KOPT-K1 (cell line): Measurements from ENCODE around the gene AIP.
A peak's percentile ranks its signal among the peaks of the same experiment; 100 is the strongest.
"Not testable (repeated sequence)": the region's sequence is repeated elsewhere in the genome, so short reads cannot be mapped to it uniquely, and the experiment has no call there.

Experiments used
- H3K27ac ChIP-seq: fragments of 200-600 bp; sonication (generic); 2 replicates; pipeline ENCODE4 v1.5.1; 2016; ENCODE audit warnings: antibody characterized with exemption, mild to moderate bottlenecking, low read depth, low read length; ENCODE audit not compliant: poor library complexity, severe bottlenecking
- H3K36me3 ChIP-seq: fragments of 200-600 bp; sonication (generic); 2 replicates; pipeline ENCODE4 v1.5.1; 2017; ENCODE audit warnings: antibody characterized with exemption, mild to moderate bottlenecking, low read length, moderate library complexity; ENCODE audit not compliant: insufficient read depth
- H3K9me3 ChIP-seq: fragments of 200-600 bp; sonication (generic); 2 replicates; pipeline ENCODE4 v1.5.1; 2017; ENCODE audit warnings: antibody characterized with exemption, low read length, mild to moderate bottlenecking; ENCODE audit not compliant: insufficient read depth, poor library complexity, severe bottlenecking

AIP gene

DNA sequence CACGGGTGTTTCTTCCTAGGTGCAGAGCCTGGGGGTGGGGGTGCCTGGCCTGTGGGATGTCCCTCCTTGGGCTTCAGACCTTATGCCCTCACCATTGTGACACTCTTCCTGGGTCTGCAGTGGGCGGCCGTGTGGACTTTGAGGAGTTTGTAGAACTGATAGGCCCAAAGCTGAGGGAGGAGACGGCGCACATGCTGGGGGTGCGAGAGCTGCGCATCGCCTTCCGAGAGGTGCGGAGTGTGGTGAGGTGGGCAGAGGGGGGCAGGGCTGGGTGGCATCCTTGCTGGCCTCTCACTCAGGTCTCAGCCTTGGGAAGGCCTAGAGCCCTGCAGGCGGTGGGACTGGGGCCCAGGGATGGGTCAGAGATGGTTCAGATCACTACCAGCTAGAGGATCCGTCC lies 25.4 kb upstream of the AIP start:
- H3K27ac ChIP-seq = no peak overlapping the region
- H3K36me3 ChIP-seq = no peaks in the 10 kb centered on the region
- no peaks in the 10 kb centered on the region for H3K9me3 ChIP-seq

DNA sequence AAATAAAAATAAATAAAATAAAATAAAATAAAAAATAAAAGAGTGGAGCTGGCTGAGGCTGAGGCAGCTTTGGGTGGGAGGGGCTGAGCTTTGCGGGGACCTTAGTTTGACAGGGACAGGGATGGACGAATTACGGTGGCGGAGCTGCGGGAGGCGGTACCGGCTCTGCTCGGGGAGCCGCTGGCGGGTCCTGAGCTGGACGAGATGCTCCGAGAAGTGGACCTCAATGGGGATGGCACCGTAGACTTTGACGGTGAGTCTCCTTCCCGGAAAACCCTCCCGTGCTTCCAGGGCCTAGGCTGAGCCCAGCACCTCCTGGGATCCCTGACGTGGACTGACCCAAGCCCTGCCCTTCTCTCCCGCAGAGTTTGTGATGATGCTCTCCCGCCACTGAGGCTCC lies 24.6 kb upstream of the AIP start:
- Histone ChIP-seq H3K9me3 (no peaks in the 10 kb centered on the region), H3K27ac (no peak overlapping the region), H3K36me3 (no peaks in the 10 kb centered on the region)

DNA sequence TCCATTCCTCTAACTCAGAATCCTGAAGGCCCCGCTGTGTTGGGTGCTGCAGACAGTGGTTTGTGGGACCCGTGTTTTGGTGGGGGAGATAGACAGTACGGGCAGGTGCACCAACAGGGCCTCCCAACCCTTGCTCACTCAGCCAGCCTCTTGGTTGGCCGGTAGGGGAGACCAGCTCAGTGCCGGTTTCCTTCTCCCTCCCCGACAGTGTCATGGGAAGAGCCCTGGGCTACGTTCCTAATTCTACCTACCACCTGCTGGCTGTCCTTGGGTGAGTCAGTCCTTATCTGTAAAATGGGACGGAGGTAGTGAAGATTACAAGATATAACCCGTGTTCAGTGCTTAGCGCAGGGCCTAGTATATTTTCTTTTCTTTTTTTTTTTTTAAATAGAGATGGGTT lies 19.6 kb upstream of the AIP start:
- Histone ChIP-seq H3K36me3 (no peaks in the 10 kb centered on the region), H3K9me3 (no peaks in the 10 kb centered on the region), H3K27ac (no peak overlapping the region)

DNA sequence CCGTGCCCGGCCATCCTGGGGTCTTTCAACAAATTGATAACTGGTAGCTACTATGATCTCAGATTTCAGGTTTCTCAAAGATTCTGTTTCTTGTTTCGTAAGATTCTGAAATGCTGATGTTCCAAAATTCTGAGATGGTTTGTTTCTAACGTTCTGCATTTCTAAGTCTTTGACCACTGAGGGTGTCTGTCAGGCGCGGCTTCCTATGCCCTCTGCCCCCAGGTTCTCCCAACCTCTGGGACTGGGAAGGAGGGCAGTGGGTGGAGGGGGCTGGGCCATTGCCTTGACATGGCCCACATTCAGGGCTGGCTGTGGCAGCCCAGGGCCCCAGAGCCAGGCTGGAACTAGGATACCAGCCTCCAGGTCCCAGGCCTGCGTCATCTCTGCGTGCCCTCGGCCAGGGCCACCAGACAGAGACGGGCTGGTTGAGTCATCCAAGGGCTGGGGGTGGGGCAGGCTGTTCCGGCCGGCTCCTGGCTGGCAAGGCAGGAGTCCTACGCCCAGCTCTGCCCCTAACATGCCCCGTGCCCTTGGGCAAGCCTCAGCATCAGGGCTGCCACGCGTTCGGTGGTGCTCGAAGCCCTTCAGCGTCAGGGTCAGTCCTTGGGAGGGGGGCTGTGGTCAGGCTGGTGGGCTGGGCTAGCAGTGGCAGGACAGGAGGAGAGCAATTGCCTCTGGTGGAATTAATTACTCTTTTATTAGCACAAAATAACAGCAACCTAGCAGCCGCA lies 19.0 kb upstream of the AIP start:
- Histone ChIP-seq H3K27ac (peak overlapping the region; percentile 86), H3K36me3 (no peaks in the 10 kb centered on the region), H3K9me3 (no peaks in the 10 kb centered on the region)

DNA sequence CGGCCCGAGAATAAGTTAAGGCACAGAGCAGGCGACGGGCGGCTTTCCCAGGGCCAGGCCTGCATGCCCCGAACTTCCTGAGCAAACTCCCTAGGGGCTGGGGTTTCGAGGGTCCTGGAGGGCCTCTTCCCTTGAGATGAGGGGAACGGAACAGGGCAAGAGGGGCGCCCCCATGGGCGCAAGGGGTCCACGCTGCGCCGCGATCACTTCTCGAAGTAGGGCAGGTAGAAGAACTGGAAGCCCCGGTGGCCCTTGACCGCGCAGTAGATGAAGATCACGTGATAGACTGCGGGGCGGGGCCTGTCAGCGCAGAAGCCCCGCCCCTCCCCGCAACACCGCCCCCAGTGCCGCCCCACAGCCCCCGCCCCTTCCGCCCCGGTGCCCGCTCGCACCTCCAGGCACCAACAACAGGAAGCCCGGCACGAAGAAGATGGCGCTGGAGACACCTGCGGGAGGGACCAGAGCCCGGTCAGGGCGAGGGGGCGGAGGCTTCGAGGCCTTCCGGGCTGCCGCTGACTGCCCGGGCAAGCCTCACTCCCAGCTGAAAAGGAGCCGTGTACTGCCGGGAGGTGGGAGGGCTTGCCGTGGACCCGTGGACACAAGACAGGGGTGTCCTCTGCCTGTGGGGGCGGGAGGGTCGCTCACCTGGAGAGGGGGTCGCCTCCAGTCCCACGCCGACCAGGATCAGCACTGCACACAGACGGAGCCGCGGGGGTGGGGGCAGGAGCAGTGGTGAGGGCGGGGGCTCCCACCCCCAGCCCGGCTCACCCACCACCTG lies 18.2 kb upstream of the AIP start:
- Histone ChIP-seq H3K36me3 (no peaks in the 10 kb centered on the region), H3K9me3 (no peaks in the 10 kb centered on the region), H3K27ac (peak overlapping the region; percentile 86)

DNA sequence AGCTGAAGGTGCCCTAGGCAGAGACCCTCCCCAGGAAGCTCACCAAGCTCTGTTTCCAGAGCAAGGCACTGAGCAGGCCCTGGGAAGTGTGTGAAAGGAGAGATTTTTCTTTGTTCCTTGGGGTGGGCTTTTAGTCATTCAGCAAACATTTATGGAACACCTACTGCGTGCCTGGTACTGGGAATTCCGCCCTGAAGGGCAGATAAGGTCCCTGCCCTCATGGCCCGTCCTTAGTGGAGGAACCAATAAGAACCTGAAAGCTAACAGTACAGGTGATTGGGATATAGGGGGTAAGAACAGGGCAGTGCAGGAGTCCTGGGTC lies 17.7 kb upstream of the AIP start:
- Histone ChIP-seq H3K27ac (peak overlapping the region; percentile 86), H3K9me3 (no peaks in the 10 kb centered on the region), H3K36me3 (no peaks in the 10 kb centered on the region)

DNA sequence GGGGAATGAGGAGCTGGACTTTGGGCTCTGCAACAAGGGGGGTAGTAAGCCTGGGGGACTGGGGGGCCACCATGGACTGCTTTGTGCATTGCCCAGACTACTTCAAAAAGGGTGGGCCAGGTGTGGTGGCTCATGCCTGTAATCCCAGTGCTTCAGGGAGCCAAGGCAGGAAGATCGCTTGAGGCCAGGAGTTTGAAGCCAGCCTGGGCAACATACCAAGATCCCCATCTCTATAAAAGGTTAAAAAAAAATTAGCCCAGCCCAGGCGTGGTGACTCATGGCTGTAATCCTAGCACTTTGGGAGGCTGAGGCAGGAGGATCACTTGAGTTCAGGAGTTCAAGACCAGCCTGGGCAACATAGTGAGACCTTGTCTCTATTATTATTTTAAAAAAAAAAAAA lies 17.3 kb upstream of the AIP start:
- not testable (repeated sequence) for H3K9me3 ChIP-seq, H3K36me3 ChIP-seq
- peak overlapping the region; percentile 86 for H3K27ac ChIP-seq

DNA sequence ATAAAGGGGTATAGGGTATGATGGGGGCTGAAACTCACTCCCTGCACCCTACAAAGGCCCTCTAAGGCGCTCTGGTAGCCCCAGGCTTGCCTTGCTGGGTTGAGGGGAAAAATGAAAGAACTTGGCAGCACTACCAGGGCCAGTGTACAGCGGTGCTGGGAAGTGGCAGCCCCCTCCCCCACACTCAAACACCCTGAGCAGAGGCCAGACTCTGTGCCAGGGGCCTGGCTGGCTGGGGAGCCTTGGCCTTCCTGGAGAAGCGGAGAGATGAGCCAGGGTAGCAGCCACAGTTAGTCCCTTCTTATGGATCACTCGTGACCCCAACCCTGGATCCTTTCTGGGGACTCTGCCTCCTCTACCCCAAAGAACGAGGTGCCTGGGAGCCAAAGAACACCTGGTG lies 16.5 kb upstream of the AIP start:
- H3K27ac ChIP-seq = peak overlapping the region; percentile 11
- no peaks in the 10 kb centered on the region for H3K36me3 ChIP-seq
- no peaks in the 10 kb centered on the region for H3K9me3 ChIP-seq

DNA sequence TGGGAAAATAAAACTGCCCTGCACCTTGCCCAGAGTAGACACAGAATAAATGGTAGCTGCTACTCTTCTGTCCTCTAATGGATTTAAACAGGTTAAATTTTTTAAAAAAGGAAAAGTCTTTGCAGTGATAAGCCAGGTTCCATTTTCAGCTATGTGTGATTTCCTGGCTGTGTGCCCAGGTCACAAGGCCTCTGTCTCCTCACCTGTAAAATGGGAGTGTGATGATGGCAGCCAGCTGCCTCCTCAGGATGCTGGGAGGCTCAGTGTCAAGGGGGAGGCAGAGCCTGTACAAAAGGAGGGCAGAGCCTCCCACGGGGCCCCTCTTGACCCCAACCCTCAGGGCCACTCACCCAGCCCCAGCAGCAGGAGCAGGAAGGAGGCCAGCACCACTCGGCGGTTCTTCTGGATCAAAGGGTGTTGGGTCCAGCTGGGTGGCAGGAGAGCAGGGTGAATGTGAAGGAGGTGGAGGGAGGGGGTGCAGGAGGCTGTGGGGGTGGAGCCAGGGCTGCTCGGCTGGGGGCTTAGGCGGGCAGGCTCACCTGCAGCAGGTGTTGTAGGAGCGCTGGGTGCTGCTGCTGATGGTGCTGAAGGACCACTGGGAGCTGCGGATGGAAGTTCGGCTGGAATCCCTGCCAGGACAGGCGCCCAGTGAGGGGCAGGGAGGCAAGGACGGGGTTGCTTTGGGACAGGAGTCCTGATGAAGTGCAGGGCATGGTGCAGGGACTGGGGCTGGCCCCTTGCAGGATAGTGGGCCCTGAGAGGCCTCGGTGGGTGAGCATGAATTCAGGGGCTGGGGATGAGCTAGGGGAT lies 15.7 kb upstream of the AIP start:
- H3K9me3 ChIP-seq = no peaks in the 10 kb centered on the region
- no peaks in the 10 kb centered on the region for H3K36me3 ChIP-seq
- peak overlapping the region; percentile 11 for H3K27ac ChIP-seq

DNA sequence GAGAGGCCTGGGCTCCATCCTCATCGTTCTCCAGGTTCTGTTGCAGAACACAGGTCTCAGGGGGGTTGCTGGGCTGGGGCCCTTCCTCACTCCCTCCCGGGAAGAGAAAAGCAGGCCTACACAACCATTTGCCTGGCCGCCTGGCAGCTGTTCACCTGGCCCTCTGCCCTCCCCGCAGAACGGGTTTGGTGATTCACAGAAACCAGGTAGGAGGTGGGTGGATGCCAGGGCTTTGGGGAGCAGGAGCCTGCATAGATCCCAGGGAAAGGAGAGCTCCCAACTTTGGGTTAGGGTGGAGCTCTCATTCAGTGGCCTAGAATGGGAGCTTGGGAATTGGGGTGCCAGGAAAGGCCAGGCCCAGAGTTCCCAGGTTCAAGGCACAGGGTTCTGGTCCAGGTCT lies 14.8 kb upstream of the AIP start:
- Histone ChIP-seq H3K36me3 (no peaks in the 10 kb centered on the region), H3K9me3 (no peaks in the 10 kb centered on the region), H3K27ac (peak overlapping the region; percentile 73)

DNA sequence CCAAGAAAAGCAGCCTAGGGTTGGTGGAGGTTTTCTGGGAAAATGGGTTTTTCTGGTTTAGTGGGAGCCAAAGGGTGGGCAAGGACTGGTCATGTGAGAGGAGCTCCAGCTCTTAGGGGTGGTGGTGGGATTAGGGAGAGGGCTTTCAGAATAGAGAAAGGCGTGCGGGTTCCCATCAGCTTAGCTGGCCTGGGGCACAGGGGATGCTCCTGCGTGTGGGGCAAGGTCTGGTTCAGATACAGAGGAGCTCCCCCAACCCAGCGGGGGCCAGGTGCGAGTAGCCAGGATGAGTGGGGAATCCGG lies 14.4 kb upstream of the AIP start:
- Histone ChIP-seq H3K36me3 (no peaks in the 10 kb centered on the region), H3K27ac (peak overlapping the region; percentile 73), H3K9me3 (no peaks in the 10 kb centered on the region)

DNA sequence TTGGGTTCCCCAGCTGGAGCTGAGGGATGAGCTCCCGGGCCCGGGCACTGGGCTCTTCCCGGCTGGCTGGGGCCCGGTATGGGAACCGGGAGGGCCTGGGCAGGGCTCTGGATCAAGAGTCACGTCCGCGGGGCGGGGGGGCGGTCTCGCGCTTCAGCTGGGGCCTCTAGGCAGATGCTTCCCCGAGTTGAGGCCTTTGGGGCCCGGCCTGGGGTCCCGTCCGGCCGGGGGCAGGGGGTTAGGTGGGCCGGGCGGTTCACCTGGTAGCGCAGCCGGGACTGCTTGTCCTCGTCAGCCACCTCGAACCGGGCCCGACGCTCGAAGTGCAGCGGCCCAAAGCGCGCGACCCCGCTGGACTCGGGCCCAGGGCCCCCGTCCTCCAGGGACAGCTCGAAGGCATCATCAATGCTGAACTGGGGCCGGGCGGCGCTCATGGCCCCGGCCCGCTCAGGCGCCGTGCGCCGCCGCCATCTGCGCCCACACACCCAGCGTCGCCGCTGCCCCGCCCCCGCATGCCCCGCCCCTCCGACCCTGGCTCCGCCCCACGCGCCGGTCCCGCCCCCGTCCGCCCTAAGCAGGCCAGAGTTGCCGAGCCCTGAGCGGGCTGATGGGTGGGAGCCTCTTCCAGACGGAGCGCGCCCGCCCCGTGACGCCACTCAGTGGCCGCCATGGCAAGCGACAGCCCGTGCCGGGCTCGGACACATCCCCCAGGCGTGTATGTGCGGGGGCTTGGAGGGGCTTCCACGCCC lies 13.9 kb upstream of the AIP start, which contains the start of gene TMEM134:
TMEM134 (minus strand) TSS at position 493 of the 749 bp plus-strand sequence; CDS start at position 434, 59 bp downstream.
- no peaks in the 10 kb centered on the region for H3K9me3 ChIP-seq
- peak within 1 kb of the TSS; percentile 73 for H3K27ac ChIP-seq
- no peaks in the 10 kb centered on the region for H3K36me3 ChIP-seq

DNA sequence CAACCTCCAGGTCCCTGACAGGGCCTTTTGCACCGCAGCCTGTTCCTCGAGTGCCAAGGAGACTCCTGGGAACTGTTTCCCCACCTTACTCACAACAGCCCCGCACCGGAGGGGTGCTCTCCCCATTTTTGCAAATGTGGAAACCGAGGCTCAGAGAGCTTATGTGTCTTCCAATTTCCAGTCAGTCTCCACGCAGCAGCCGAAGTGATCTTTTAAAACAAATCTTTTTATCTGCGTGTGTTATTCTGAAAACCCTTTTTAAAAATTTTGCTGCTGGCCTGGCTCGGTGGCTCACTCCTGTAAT lies 13.4 kb upstream of the AIP start:
- Histone ChIP-seq H3K27ac (peak overlapping the region; percentile 73), H3K9me3 (no peaks in the 10 kb centered on the region), H3K36me3 (no peaks in the 10 kb centered on the region)

DNA sequence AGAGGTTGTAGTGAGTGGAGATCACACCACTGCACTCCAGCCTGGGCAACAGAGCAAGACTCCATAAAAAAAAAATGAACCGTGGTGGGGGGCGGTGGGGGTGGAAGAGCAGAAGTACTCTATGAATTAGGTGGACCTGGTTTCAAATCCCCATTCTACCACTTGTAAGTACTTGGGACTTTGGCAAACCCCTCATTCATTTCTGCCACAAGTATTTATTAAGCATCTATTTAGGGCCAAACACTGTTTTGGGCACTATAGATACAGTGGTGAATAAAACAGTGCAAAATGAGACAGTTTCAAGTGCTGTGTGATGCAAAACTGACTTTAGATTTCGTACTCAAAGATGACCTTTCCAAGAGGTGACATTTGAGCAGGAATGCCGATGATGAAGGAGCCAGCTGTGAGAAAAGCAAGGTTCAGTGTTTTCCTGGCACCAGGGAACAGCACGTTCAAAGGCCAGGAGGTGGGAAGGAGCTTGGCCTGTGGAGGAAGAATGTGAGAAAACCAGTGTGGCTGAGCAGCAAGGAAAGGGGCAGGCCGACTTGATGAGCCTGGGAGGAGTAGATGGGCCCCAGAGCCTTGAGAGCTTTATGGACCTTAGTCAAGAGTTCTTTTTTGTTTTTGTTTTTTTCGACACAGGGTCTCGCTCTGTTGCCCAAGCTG lies 12.4 kb upstream of the AIP start:
- H3K9me3 ChIP-seq = no peaks in the 10 kb centered on the region
- no peaks in the 10 kb centered on the region for H3K36me3 ChIP-seq
- H3K27ac ChIP-seq = no peak overlapping the region

DNA sequence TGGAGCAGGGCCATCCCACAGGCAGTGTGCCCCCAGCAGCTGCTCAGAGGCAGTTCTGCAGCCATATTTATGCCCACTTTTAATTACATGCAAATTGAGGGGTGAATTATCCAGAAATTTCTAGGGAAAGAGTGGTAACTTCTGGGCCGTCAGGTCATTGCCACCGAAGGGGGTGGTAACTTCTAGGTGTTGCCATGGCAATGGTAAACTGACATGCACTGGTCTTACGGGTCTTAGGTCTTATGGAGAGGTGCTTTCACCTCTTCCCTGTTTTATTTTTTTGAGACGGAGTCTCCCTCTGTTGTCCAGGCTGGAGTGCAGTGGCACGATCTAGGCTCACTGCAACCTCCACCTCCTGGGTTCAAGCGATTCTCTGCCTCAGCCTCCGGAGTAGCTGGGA lies 9.9 kb upstream of the AIP start:
- H3K9me3 ChIP-seq = no peaks in the 10 kb centered on the region
- H3K36me3 ChIP-seq = no peaks in the 10 kb centered on the region
- no peak overlapping the region for H3K27ac ChIP-seq
